Measurements from ENCODE around the gene CROCC2. TPM values are rescaled to one million over a fixed set of nuclear protein-coding genes. Genes with fewer than 3 reads are reported as not detected.

The CROCC2 gene
- polyA plus RNA-seq, 1 of the 3 experiments (the other 2 are of a cell fraction) = not detected

DNA sequence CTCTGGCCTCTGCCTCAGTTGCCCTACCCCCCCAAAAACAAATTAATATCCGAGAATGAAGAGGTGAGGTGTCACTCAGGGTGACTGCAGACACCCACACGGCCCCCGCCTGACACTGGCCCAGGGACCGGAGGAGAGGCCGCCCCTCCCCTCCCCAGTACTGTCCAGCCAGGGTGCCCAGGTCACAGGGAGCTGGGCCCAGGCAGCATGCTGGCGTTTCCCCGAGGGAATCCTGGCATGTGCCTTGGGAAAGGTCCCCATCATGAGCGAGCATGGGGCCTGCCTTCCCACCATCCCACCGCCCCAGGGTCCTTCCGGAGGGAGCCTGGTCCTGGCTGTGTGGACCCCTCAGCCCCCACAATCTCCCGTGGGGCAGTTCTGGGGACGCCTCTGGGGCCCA is 13.2 kb upstream of the CROCC2 start:
- Histone ChIP-seq H3K79me2 (ENCODE audit: insufficient read depth) (no peaks in the 10 kb centered on the region), H3K27ac (ENCODE audit: low read depth in 2 of 2, low read length in 1 of 2) (no peak overlapping the region), H2AFZ (ENCODE audit: low read depth) (no peak overlapping the region), H3K4me2 (no peak overlapping the region), H4K20me1 (ENCODE audit: insufficient read depth) (no peaks in the 10 kb centered on the region), H3F3A (replicated peaks; ENCODE audit: insufficient read depth) (no peaks in the 10 kb centered on the region), H3K4me3 (ENCODE audit: low read depth in 2 of 2, low read length in 1 of 2) (no peak overlapping the region), H3K9me3 (no peaks in the 10 kb centered on the region), H3K9me2 (no peaks in the 10 kb centered on the region), H3K27me3 (ENCODE audit: insufficient read depth) (no peaks in the 10 kb centered on the region), H3K36me3 (replicated peaks in 1 of 2; ENCODE audit: control insufficient read depth in 1 of 2, insufficient read depth in 2 of 2, low read length in 1 of 2) (no peaks in the 10 kb centered on the region), H3K9ac (no peak overlapping the region), H3K4me1 (ENCODE audit: control insufficient read depth in 1 of 2, insufficient read depth in 2 of 2, low read depth in 1 of 2, low read length in 1 of 2) (peaks cover 0 to 11% of the 10 kb centered on the region in 2 experiments; a peak in 1 of 4 replicates)
- no CpG with 5 or more reads among the region's 12 CpGs for WGBS (ENCODE audit: low lambda C conversion rate)
- ChIA-PET CTCF (interaction anchor here (0.5 to 4.1 kb wide), 5 partner anchors 10 to 953 kb away, joined by 3 to 23 read pairs (median 3); no protein-coding TSS in a partner anchor), POLR2A (no interaction called here)
- TF ChIP-seq FOXM1 (IDR thresholded peaks at IDR 0.05; ENCODE audit: low read depth) (no peak), NRF1 (IDR thresholded peaks at IDR 0.05; ENCODE audit: low read depth, low read length) (no peak), YY1 (IDR thresholded peaks at IDR 0.05; ENCODE audit: low read depth) (no peak), TCF12 (IDR thresholded peaks at IDR 0.05) (no peak), RXRA (IDR thresholded peaks at IDR 0.05; ENCODE audit: borderline replicate concordance, low read depth) (no peak)
- DNase-seq = no peak

DNA sequence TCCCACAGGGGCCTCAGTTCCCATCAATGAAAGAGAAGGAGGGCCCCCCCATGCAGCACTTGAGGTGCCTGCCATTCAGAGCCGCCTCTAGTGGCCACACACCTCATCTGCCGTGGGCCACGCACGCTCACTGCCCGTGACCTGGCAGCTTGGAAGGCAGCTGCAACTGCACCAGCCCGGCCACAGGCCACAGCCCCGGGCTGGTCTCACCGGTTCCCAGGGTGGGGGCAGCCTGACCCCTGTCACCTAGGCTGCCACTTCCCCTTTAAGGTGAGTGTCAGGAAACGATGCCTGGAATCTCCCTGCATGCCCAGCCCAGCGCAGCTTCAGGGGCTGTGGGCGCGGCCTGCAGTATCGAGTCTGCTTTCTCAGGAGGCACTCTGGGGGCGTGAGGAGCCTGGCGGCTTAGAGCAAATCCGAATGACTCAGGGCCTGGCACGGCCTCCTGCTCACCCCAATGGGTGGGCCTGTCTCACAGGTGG is 12.7 kb upstream of the CROCC2 start:
- DNase-seq = no peak
- H3K9me3 ChIP-seq = no peaks in the 10 kb centered on the region
- ChIA-PET POLR2A (no interaction called here), CTCF (interaction anchor here (0.5 to 4.1 kb wide), 5 partner anchors 9 to 954 kb away, joined by 3 to 23 read pairs (median 3); no protein-coding TSS in a partner anchor)
- no peak overlapping the region for H2AFZ ChIP-seq (ENCODE audit: low read depth)
- no peak overlapping the region for H3K27ac ChIP-seq (ENCODE audit: low read depth in 2 of 2, low read length in 1 of 2)
- H3K79me2 ChIP-seq (ENCODE audit: insufficient read depth) = no peaks in the 10 kb centered on the region
- WGBS (ENCODE audit: low lambda C conversion rate) = 43% methylated on average over 10 of the region's 17 CpGs
- TF ChIP-seq RFX5 (IDR thresholded peaks at IDR 0.05; ENCODE audit: low read length) (no peak), NRF1 (IDR thresholded peaks at IDR 0.05; ENCODE audit: low read depth, low read length) (no peak), ELF1 (IDR thresholded peaks at IDR 0.05) (no peak), TCF12 (IDR thresholded peaks at IDR 0.05) (no peak), TAF1 (IDR thresholded peaks at IDR 0.05; ENCODE audit: borderline replicate concordance, low read depth, low read length) (no peak)
- no peaks in the 10 kb centered on the region for H3F3A ChIP-seq (replicated peaks; ENCODE audit: insufficient read depth)
- H3K4me2 ChIP-seq = no peak overlapping the region
- no peaks in the 10 kb centered on the region for H3K27me3 ChIP-seq (ENCODE audit: insufficient read depth)
- no peaks in the 10 kb centered on the region for H3K9me2 ChIP-seq
- peaks cover 0 to 15% of the 10 kb centered on the region in 2 experiments; a peak in 1 of 4 replicates for H3K4me1 ChIP-seq (ENCODE audit: control insufficient read depth in 1 of 2, insufficient read depth in 2 of 2, low read depth in 1 of 2, low read length in 1 of 2)
- H3K9ac ChIP-seq = no peak overlapping the region
- H4K20me1 ChIP-seq (ENCODE audit: insufficient read depth) = no peaks in the 10 kb centered on the region
- no peak overlapping the region for H3K4me3 ChIP-seq (ENCODE audit: low read depth in 2 of 2, low read length in 1 of 2)
- H3K36me3 ChIP-seq (replicated peaks in 1 of 2; ENCODE audit: control insufficient read depth in 1 of 2, insufficient read depth in 2 of 2, low read length in 1 of 2) = no peaks in the 10 kb centered on the region

DNA sequence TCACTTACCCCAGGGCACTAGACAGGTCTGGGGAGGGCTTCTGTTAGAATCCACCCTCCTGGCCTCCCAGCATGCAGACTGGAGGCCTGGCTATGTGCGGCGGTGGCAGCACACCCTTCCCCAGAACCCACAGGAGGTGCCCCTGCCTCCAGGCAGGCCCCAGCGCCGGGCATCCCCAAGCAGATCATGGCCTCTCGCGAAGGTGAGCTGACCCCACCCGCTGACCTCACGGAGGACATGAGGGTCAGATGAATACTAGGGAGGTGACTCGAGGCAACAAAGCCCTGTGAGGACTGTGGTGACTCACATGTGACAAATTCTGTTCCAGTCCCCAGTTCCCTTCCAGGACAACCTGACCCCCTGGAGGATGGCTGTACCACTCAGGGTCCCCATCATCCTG is 12.1 kb upstream of the CROCC2 start:
- Histone ChIP-seq H3K79me2 (ENCODE audit: insufficient read depth) (no peaks in the 10 kb centered on the region), H2AFZ (ENCODE audit: low read depth) (no peak overlapping the region), H3K27me3 (ENCODE audit: insufficient read depth) (no peaks in the 10 kb centered on the region), H3K27ac (ENCODE audit: low read depth in 2 of 2, low read length in 1 of 2) (no peak overlapping the region), H4K20me1 (ENCODE audit: insufficient read depth) (no peaks in the 10 kb centered on the region), H3K9me3 (no peaks in the 10 kb centered on the region), H3K9ac (no peak overlapping the region), H3K4me2 (no peak overlapping the region), H3F3A (replicated peaks; ENCODE audit: insufficient read depth) (no peaks in the 10 kb centered on the region), H3K9me2 (no peaks in the 10 kb centered on the region), H3K4me3 (ENCODE audit: low read depth in 2 of 2, low read length in 1 of 2) (no peak overlapping the region), H3K36me3 (replicated peaks in 1 of 2; ENCODE audit: control insufficient read depth in 1 of 2, insufficient read depth in 2 of 2, low read length in 1 of 2) (no peaks in the 10 kb centered on the region), H3K4me1 (ENCODE audit: control insufficient read depth in 1 of 2, insufficient read depth in 2 of 2, low read depth in 1 of 2, low read length in 1 of 2) (peaks cover 0 to 15% of the 10 kb centered on the region in 2 experiments; a peak in 1 of 4 replicates)
- POLR2A ChIA-PET = no interaction called here
- CTCF ChIA-PET = interaction anchor here (0.9 to 1.8 kb wide), 2 partner anchors 11 to 36 kb away, joined by 3 to 4 read pairs; no protein-coding TSS in a partner anchor
- WGBS (ENCODE audit: low lambda C conversion rate) = 79% methylated on average over 7 of the region's 9 CpGs
- no peak for DNase-seq
- TF ChIP-seq TAF1 (IDR thresholded peaks at IDR 0.05; ENCODE audit: borderline replicate concordance, low read depth, low read length) (no peak), YY1 (IDR thresholded peaks at IDR 0.05; ENCODE audit: low read depth) (no peak), POLR2AphosphoS5 (IDR thresholded peaks at IDR 0.05; ENCODE audit: low read depth, low read length) (no peak), RCOR1 (IDR thresholded peaks at IDR 0.05; ENCODE audit: low read length) (no peak), SIN3A (IDR thresholded peaks at IDR 0.05; ENCODE audit: borderline replicate concordance, low read depth, low read length) (no peak), RFX5 (IDR thresholded peaks at IDR 0.05; ENCODE audit: low read length) (no peak), GABPA (IDR thresholded peaks at IDR 0.05; ENCODE audit: low read depth) (no peak), ELF1 (IDR thresholded peaks at IDR 0.05) (no peak), RXRA (IDR thresholded peaks at IDR 0.05; ENCODE audit: borderline replicate concordance, low read depth) (no peak), RAD21 (IDR thresholded peaks at IDR 0.05; ENCODE audit: low read length) (no peak), EP300 (IDR thresholded peaks at IDR 0.05; ENCODE audit: borderline replicate concordance in 1 of 2, low read depth in 1 of 2, low read length in 1 of 2) (no peak), FOSL2 (IDR thresholded peaks at IDR 0.05; ENCODE audit: borderline replicate concordance, low read depth) (no peak), NRF1 (IDR thresholded peaks at IDR 0.05; ENCODE audit: low read depth, low read length) (no peak), NFIC (IDR thresholded peaks at IDR 0.05; ENCODE audit: borderline replicate concordance) (no peak)
- TF ChIP-seq, protein P1, sequence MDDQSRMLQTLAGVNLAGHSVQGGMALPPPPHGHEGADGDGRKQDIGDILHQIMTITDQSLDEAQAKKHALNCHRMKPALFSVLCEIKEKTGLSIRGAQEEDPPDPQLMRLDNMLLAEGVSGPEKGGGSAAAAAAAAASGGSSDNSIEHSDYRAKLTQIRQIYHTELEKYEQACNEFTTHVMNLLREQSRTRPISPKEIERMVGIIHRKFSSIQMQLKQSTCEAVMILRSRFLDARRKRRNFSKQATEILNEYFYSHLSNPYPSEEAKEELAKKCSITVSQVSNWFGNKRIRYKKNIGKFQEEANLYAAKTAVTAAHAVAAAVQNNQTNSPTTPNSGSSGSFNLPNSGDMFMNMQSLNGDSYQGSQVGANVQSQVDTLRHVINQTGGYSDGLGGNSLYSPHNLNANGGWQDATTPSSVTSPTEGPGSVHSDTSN (IDR thresholded peaks at IDR 0.05) = no peak
- TF ChIP-seq, protein P2, sequence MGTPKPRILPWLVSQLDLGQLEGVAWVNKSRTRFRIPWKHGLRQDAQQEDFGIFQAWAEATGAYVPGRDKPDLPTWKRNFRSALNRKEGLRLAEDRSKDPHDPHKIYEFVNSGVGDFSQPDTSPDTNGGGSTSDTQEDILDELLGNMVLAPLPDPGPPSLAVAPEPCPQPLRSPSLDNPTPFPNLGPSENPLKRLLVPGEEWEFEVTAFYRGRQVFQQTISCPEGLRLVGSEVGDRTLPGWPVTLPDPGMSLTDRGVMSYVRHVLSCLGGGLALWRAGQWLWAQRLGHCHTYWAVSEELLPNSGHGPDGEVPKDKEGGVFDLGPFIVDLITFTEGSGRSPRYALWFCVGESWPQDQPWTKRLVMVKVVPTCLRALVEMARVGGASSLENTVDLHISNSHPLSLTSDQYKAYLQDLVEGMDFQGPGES (IDR thresholded peaks at IDR 0.05; ENCODE audit: low read depth, low read length) = no peak
- TF ChIP-seq, protein P3, sequence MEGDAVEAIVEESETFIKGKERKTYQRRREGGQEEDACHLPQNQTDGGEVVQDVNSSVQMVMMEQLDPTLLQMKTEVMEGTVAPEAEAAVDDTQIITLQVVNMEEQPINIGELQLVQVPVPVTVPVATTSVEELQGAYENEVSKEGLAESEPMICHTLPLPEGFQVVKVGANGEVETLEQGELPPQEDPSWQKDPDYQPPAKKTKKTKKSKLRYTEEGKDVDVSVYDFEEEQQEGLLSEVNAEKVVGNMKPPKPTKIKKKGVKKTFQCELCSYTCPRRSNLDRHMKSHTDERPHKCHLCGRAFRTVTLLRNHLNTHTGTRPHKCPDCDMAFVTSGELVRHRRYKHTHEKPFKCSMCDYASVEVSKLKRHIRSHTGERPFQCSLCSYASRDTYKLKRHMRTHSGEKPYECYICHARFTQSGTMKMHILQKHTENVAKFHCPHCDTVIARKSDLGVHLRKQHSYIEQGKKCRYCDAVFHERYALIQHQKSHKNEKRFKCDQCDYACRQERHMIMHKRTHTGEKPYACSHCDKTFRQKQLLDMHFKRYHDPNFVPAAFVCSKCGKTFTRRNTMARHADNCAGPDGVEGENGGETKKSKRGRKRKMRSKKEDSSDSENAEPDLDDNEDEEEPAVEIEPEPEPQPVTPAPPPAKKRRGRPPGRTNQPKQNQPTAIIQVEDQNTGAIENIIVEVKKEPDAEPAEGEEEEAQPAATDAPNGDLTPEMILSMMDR (IDR thresholded peaks at IDR 0.05) = no peak
